Motor neuron (in vitro differentiated cells): ENCODE results near the gene FCGR1A. TPM values are rescaled to one million over a fixed set of nuclear protein-coding genes. Genes with fewer than 3 reads are reported as not detected.
A peak's percentile ranks its signal among the peaks of the same experiment; 100 is the strongest.
"Not testable (repeated sequence)": the region's sequence is repeated elsewhere in the genome, so short reads cannot be mapped to it uniquely, and the experiment has no call there.

Experiments
- ATAC-seq, 8 experiments: fragments of 200-7000 bp; cut with Tn5 transposase; replicated peaks in 6 of 8; 2 replicates each; pipeline ENCODE4 v1.8.0; 2021; ENCODE audit warnings: mild to moderate bottlenecking in 8 of 8, moderate library complexity in 8 of 8
- H3K27ac ChIP-seq, 2 donors: fragments of 250-450 bp; sonication (Bioruptor Pico); 2 replicates each; pipeline ENCODE4 v1.9.0; 2021; ENCODE audit warnings: antibody characterized with exemption in 2 of 2, mild to moderate bottlenecking in 2 of 2, moderate library complexity in 1 of 2
- H3K4me1 ChIP-seq, 2 donors: fragments of 250-450 bp; sonication (Bioruptor Pico); replicated peaks in 1 of 2; 2 replicates each; pipeline ENCODE4 v1.6.1; 2021; ENCODE audit warnings: antibody characterized with exemption in 2 of 2, mild to moderate bottlenecking in 2 of 2, moderate library complexity in 1 of 2
- H3K4me3 ChIP-seq, 5 donors: fragments of 250-450 bp; sonication (Bioruptor Pico); 2 replicates each; pipeline ENCODE4 v1.9.0; 2021; ENCODE audit warnings: antibody characterized with exemption in 5 of 5, mild to moderate bottlenecking in 5 of 5, moderate library complexity in 4 of 5
- WGBS, 10 experiments: fragments of 450-650 bp; shearing (Covaris generic); methylation state at CpG; one replicate each; pipeline ENCODE4 v1.0.0; 2022; 5-methylcytosine and 5-hydroxymethylcytosine counted together
- in situ Hi-C, 9 experiments: fragments of 400-800 bp; cut with MboI; loops; one replicate each; pipeline ENCODE4 v1.15.0; 2021; ENCODE audit warnings: low sequenced_read_pairs in 9 of 9, low pct_unique_long_range_greater_than_20kb in 2 of 9; ENCODE audit not compliant: unreplicated experiment in 9 of 9
- total RNA-seq, 8 experiments: library from RNA; unstranded; fragments of 300-600 nt; gene quantifications; 2 replicates each; pipeline versions ENCODE4 v1.2.3 to v1.2.4, GENCODE V29; 2022

FCGR1A gene
- total RNA-seq, 8 experiments from 2014 or later = 0.63 to 5.9 (median 1.4) TPM; not detected in 1

DNA sequence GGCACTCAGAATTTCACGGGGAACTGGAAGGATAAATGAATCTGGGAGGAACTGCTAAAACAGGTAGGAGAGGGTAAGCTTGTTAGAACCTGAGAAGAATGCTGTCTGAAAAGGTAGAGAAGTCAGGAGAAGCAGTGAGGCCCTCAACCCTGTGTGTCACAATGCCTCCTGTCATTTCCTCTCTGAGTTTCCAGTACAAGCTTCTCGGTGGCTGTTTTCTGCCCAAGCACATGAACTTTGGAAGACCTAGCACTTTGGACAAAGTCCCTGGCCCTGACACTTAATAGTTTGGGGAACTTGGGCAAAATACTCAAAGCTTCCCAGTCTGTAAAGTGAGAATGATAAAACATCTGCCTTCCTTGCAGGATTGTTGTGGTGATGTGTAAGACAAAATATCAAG is 44.1 kb downstream of the FCGR1A start:
- H3K27ac ChIP-seq, H3K4me1 ChIP-seq, in situ Hi-C loops, ATAC-seq, H3K4me3 ChIP-seq: not testable (repeated sequence)
- WGBS, 10 experiments = no CpG with 5 or more reads among the region's 2 CpGs

DNA sequence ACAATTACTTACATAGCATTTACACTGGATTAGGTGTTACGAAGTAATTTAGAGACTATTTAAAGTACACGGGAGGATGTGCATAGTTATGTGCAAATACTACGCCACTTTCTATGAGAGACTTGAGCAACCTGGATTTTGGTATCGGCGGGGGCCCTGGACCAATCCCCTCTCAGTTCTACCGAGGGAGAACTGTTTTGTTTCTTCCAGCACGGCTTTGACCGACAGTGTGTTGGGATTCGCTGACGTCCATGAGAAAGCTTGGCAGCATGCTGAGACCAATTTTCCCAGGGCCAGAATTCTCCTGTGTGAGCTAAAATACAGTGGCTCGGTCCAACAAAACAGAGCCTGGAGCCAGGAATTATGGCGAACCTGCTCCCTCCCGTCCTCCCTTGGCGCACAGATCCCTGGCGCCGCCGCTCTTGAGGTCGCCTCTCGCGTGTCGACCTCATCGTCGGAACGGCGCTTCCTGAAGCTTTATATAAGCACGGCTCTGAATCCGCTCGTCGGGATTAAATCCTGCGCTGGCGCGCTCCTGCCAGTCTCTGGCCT is 49.3 kb downstream of the FCGR1A start:
- peak; percentile 4 to 50 (median 14) for ATAC-seq
- H3K27ac ChIP-seq, H3K4me3 ChIP-seq, H3K4me1 ChIP-seq, in situ Hi-C loops: not testable (repeated sequence)
- WGBS, 10 experiments = no CpG with 5 or more reads among the region's 32 CpGs

DNA sequence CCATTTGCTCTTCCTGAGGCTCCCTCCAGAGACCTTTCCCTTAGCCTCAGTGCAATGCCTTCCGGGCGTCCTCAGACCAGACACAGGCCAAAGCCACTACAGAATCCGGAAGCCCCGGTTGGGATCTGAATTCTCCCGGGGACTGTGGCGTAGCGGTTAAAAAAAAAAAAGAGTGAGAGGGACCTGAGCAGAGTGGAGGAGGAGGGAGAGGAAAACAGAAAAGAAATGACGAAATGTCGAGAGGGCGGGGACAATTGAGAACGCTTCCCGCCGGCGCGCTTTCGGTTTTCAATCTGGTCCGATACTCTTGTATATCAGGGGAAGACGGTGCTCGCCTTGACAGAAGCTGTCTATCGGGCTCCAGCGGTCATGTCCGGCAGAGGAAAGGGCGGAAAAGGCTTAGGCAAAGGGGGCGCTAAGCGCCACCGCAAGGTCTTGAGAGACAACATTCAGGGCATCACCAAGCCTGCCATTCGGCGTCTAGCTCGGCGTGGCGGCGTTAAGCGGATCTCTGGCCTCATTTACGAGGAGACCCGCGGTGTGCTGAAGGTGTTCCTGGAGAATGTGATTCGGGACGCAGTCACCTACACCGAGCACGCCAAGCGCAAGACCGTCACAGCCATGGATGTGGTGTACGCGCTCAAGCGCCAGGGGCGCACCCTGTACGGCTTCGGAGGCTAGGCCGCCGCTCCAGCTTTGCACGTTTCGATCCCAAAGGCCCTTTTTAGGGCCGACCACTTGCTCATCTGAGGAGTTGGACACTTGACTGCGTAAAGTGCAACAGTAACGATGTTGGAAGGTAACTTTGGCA is 50.0 kb downstream of the FCGR1A start:
- H3K27ac ChIP-seq, in situ Hi-C loops, H3K4me1 ChIP-seq, H3K4me3 ChIP-seq: not testable (repeated sequence)
- no CpG with 5 or more reads among the region's 55 CpGs for WGBS, 10 experiments
- ATAC-seq = peak; percentile 67 to 84 (median 81)

DNA sequence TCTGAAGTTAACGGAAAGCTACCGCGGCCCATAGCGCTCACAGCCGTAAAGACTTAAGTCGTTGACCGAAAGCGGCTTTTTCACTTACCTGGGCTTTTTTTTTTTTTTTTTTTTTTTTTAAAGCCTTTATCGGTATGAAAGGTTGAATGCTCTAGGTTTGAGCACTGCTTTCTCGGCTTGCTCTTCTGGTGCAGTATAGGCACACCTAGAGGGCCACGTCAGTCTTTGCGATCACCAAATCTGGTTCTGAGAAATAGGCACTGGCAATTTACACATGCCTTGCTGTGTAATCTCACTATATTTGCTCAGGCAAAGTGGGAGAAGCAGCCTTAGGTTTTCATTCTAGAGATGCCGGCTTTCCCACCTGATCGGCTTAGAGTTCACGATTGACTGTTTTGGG is 50.6 kb downstream of the FCGR1A start:
- ATAC-seq = peak in 2 of 8 experiments; percentile 0 to 3

DNA sequence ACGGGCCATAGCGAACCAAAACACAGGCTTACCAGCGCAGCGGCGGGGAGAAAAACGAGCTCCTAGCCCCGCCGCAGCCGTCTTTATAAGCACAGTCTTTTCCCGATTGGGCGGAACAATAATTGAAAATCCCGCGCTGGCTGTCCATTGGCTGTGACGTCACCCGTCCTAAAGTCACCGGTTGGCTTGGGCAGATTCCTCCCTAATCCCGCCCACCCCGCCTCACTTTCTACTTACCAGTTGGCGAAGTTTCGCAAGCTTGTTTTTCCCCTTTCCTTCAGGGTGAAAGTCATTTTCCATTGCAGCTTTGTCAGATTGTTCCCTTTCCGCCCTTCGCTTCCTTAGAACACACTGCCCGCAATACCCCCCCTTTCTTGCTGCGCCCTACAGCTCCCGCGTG is 58.7 kb downstream of the FCGR1A start:
- ATAC-seq = peak; percentile 14 to 33 (median 22)
- H3K4me3 ChIP-seq, in situ Hi-C loops, H3K27ac ChIP-seq: not testable (repeated sequence)
- H3K4me1 ChIP-seq = peaks cover 12 to 22% of the 10 kb centered on the region in 2 donors
- no CpG with 5 or more reads among the region's 26 CpGs for WGBS, 10 experiments

More for the DNA sequence above, 50.6 kb downstream of the FCGR1A start:
- H3K27ac ChIP-seq, in situ Hi-C loops, H3K4me1 ChIP-seq, H3K4me3 ChIP-seq: not testable (repeated sequence)
- WGBS, 10 experiments = no CpG with 5 or more reads among the region's 15 CpGs

Other genes with a start within 250 kb of the FCGR1A start
- 1 to 10 TPM in 1 of 8 experiments, not detected in 7; 1.3 TPM for gene PPIAL4C, start 198.8 kb upstream of the FCGR1A start, total RNA-seq
- 10 to 100 TPM in 7 of 8 experiments, 1 to 10 TPM in 1; 9.4 to 20.8 (median 13.9) TPM for gene BOLA1, start 116.9 kb downstream of the FCGR1A start, total RNA-seq
- 100 to 1,000 TPM in 2 of 8 experiments, 10 to 100 TPM in 4, 1 to 10 TPM in 1, under 1 TPM in 1; 0.31 to 109 (median 59.7) TPM for gene SV2A, start 135.2 kb downstream of the FCGR1A start, total RNA-seq
- 10 to 100 TPM; 17.0 to 47.8 (median 28.1) TPM for gene SF3B4, start 145.1 kb downstream of the FCGR1A start, total RNA-seq
- 1 to 10 TPM; 1.0 to 7.4 (median 4.5) TPM for gene MTMR11, start 154.2 kb downstream of the FCGR1A start, total RNA-seq
- gene OTUD7B, start 228.0 kb downstream of the FCGR1A start, total RNA-seq = 10 to 100 TPM in 6 of 8 experiments, 1 to 10 TPM in 2; 9.5 to 17.7 (median 11.9) TPM